SU-DHL-6 (cell line): ENCODE measurements around the gene OR2H2.

ENCODE experiments used
- H2AFZ ChIP-seq: fragments of 200-600 bp; sonication (generic); 2 replicates; pipeline ENCODE4 v1.6.1; 2014; ENCODE audit warnings: low read depth, mild to moderate bottlenecking, moderate library complexity, mixed read lengths, antibody characterized with exemption, low read length; ENCODE audit not compliant: severe bottlenecking
- H3F3A ChIP-seq: fragments of 200-600 bp; shearing (Covaris generic); 2 replicates; pipeline ENCODE4 v1.6.0; 2016; ENCODE audit warnings: antibody characterized with exemption, mild to moderate bottlenecking; ENCODE audit not compliant: insufficient read depth
- H3K27ac ChIP-seq: fragments of 200-600 bp; sonication (generic); 2 replicates; pipeline ENCODE4 v1.5.1; 2016; ENCODE audit warnings: low read depth, mild to moderate bottlenecking, low read length, moderate library complexity, mixed read lengths
- H3K27me3 ChIP-seq: fragments of 200-600 bp; sonication (generic), shearing (Covaris generic); 2 replicates; pipeline ENCODE4 v1.6.0; 2014; ENCODE audit warnings: mild to moderate bottlenecking, low read length
- H3K36me3 ChIP-seq: fragments of 200-600 bp; sonication (generic); 2 replicates; pipeline ENCODE4 v1.6.1; 2014; ENCODE audit warnings: mild to moderate bottlenecking, low read length, mixed read lengths
- H3K4me2 ChIP-seq: fragments of 300-600, 200-600 bp; shearing (Covaris generic), sonication (generic); 2 replicates; pipeline ENCODE4 v1.6.0; 2014; ENCODE audit warnings: low read length, low read depth, mild to moderate bottlenecking; ENCODE audit not compliant: poor library complexity, severe bottlenecking
- H3K4me3 ChIP-seq: fragments of 200-600 bp; sonication (generic); 2 replicates; pipeline ENCODE4 v1.5.1; 2014; ENCODE audit warnings: antibody characterized with exemption, low read length, mild to moderate bottlenecking, mixed read lengths; ENCODE audit not compliant: insufficient read depth, poor library complexity, severe bottlenecking
- H3K79me2 ChIP-seq: fragments of 200-600 bp; sonication (generic); 2 replicates; pipeline ENCODE4 v1.6.1; 2014; ENCODE audit warnings: mild to moderate bottlenecking, low read length, moderate library complexity; ENCODE audit not compliant: insufficient read depth
- H3K9ac ChIP-seq: fragments of 200-600 bp; sonication (generic); 2 replicates; pipeline ENCODE4 v1.7.0; 2014; ENCODE audit warnings: mild to moderate bottlenecking, low read length
- H3K9me2 ChIP-seq: fragments of 200-600 bp; sonication (generic); replicated peaks from 2 replicates; pipeline ENCODE4 v1.6.1; 2014; ENCODE audit warnings: low read length; ENCODE audit not compliant: insufficient read depth
- H3K9me3 ChIP-seq: fragments of 200-600 bp; sonication (generic); 2 replicates; pipeline ENCODE4 v1.6.1; 2014; ENCODE audit warnings: low read length, mixed read lengths; ENCODE audit not compliant: insufficient read depth
- H4K20me1 ChIP-seq: fragments of 200-600 bp; sonication (generic); 2 replicates; pipeline ENCODE4 v1.6.1; 2014; ENCODE audit warnings: low read depth, mild to moderate bottlenecking, antibody characterized with exemption, low read length, moderate library complexity, mixed read lengths
- EZH2phosphoT487 ChIP-seq: fragments of 200-600 bp; sonication (generic), shearing (Covaris generic); conservative IDR thresholded peaks from 2 replicates; pipeline ENCODE4 v1.6.1; 2018; ENCODE audit warnings: mild to moderate bottlenecking, antibody characterized with exemption, low read length, moderate library complexity, mixed read lengths
- TF ChIP-seq, protein P1 (sequence below): fragments of 200-600 bp; sonication (generic); IDR thresholded peaks from one replicate; pipeline ENCODE4 v1.5.1; 2017; ENCODE audit warnings: antibody characterized with exemption, mild to moderate bottlenecking, low read length, moderate library complexity; ENCODE audit not compliant: insufficient read depth, poor library complexity, severe bottlenecking

Gene OR2H2

DNA sequence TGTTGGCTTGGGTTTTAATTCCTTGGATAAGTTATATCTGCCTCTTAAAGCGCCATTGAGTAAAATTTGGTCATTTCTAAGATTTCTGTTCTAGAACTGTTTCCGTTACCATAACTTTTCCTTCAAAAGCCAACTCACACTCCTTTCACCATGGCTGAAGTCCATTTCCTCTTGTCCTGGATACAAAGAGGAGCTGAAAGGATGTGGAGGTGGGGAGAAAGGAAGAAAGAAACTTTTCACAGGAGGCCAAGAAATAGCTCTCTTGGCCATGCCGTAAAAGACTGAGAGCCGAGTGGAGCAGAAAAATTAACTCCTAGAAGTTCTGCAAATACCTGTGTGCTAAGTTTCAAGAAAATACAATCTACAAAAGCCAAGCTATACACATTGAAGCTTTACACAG is 26.5 kb downstream of the OR2H2 start:
- no peak overlapping the region for H3K27ac ChIP-seq
- H3K36me3 ChIP-seq, result no peaks in the 10 kb centered on the region
- no peak overlapping the region for H3K4me3 ChIP-seq
- H3K9me2 ChIP-seq, result no peaks in the 10 kb centered on the region
- no peaks in the 10 kb centered on the region for H3K9me3 ChIP-seq
- no peaks in the 10 kb centered on the region for H3F3A ChIP-seq
- H3K9ac ChIP-seq, result no peak overlapping the region
- no peaks in the 10 kb centered on the region for H3K79me2 ChIP-seq
- H3K27me3 ChIP-seq, result no peaks in the 10 kb centered on the region
- no peak overlapping the region for H3K4me2 ChIP-seq
- TF ChIP-seq, protein P1, sequence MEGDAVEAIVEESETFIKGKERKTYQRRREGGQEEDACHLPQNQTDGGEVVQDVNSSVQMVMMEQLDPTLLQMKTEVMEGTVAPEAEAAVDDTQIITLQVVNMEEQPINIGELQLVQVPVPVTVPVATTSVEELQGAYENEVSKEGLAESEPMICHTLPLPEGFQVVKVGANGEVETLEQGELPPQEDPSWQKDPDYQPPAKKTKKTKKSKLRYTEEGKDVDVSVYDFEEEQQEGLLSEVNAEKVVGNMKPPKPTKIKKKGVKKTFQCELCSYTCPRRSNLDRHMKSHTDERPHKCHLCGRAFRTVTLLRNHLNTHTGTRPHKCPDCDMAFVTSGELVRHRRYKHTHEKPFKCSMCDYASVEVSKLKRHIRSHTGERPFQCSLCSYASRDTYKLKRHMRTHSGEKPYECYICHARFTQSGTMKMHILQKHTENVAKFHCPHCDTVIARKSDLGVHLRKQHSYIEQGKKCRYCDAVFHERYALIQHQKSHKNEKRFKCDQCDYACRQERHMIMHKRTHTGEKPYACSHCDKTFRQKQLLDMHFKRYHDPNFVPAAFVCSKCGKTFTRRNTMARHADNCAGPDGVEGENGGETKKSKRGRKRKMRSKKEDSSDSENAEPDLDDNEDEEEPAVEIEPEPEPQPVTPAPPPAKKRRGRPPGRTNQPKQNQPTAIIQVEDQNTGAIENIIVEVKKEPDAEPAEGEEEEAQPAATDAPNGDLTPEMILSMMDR, result no peak
- TF ChIP-seq EZH2phosphoT487, result no peak
- no peak overlapping the region for H2AFZ ChIP-seq
- no peaks in the 10 kb centered on the region for H4K20me1 ChIP-seq

DNA sequence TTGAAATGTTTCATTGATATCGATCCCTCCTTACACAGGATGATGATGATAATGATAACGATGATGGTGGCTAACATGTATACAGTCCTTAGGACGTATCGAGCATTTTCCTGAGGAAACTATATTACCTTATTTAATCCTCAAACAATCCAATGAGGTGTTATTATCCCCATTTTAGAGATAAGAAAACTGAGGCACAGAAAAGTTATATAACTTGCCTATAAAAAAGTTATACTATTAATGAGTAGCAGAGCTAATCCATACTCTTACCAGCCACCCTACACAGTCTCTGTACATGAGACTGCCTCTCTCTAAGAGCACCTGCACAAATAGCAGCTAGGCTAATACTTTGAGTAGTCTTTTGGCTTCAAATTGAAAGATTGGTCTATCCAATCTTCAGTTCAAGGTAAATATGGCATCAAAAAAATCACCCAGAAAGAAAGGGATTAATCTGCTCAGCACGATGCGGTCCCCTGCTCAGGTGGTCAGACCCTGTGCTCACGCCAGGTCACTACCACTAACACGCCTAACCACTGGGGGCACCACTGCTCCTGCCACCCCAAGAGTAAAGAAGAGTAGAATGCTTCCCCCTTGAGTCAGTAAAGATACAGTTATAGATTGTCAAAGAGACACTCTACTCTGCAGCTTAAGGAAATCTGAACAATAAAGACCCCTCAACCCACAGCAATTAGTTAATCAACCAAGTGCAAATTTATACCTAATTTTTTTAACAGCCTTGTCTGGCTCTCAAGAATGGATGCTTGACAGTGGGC is 33.0 kb downstream of the OR2H2 start:
- Histone ChIP-seq H3K36me3 (no peaks in the 10 kb centered on the region), H3K27ac (no peak overlapping the region), H3K27me3 (no peaks in the 10 kb centered on the region), H3K79me2 (no peaks in the 10 kb centered on the region), H3K4me3 (no peak overlapping the region), H3K9me3 (no peaks in the 10 kb centered on the region), H4K20me1 (no peaks in the 10 kb centered on the region), H3K4me2 (no peak overlapping the region), H3F3A (no peaks in the 10 kb centered on the region), H3K9ac (no peak overlapping the region), H3K9me2 (no peaks in the 10 kb centered on the region), H2AFZ (no peak overlapping the region)
- TF ChIP-seq, protein P1, result peak; percentile 56
- TF ChIP-seq EZH2phosphoT487, result no peak

DNA sequence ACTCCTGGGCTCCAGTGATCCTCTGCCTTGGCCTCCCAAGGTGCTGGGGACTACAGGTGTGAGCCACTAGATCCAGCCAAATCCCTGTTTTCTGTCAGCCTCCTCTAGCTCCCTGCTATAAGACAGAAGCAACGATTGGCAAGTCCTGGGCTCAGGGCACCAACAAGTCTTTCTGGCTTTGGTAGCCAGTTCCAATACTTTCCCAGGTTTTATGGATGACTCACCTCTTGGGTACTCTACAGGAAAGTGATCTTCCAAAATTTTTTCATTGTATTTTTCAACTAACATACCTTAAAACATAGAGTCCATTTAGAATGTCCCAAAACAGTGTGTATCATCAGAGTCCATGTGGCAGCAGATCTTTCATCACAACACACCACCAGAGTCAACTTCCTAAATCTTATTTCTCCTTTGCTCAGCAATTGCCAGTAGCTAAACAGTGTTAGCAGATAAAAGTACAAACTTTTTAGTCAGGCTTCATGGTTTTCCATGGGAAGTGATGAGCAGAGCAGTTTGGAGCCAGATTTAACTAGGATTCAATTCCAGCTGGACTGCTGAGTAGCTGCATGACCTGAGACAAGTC is 34.7 kb downstream of the OR2H2 start:
- Histone ChIP-seq H2AFZ (no peak overlapping the region), H3K4me3 (no peak overlapping the region), H3K27me3 (no peaks in the 10 kb centered on the region), H3F3A (no peaks in the 10 kb centered on the region), H3K79me2 (no peaks in the 10 kb centered on the region), H4K20me1 (no peaks in the 10 kb centered on the region), H3K9me2 (no peaks in the 10 kb centered on the region), H3K9me3 (no peaks in the 10 kb centered on the region), H3K36me3 (no peaks in the 10 kb centered on the region), H3K27ac (no peak overlapping the region), H3K9ac (no peak overlapping the region), H3K4me2 (no peak overlapping the region)
- no peak for TF ChIP-seq EZH2phosphoT487
- TF ChIP-seq, protein P1, result no peak
